ENCODE results near the gene DBNL.

Gene DBNL

DNA sequence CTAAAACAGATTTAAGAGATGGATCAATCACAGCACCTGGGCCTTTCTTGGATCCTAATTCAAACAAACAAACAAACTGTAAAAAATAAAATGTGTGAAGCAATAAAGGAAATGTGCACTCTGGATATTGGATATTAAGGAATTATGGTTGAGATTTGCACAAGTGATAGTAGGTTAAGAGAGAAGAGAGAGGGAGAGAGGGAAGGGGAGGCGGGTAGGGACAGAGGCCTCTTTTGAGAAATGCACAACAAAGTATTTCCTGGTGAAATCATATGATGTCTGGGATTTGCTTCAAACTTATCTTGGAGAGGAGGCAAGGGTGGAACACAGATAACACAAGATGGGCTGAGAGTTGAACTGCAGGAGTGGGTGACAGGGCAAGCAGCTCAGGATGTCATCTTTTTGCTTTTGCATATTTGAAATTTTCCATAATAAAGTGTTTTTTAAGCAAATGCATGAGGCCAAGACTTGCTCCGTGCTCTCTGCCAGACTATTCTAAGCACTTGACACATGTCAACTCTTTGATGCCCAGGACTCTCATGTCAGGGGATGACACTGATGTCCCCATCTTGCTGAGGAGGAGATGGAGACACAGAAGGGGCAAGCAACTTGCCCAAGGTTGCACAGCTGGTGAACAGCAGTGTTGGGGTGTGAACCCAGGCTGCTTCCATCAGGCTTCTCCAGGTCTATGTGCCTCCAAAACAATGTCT, 50.5 kb downstream of the DBNL start:
- no peaks in the 10 kb centered on the region for H3K36me3 ChIP-seq (ENCODE audit: insufficient read depth, low read length)
- H3K27me3 ChIP-seq (ENCODE audit: insufficient read depth, low read length), result no peaks in the 10 kb centered on the region
- no peak overlapping the region for H3K27ac ChIP-seq (ENCODE audit: low read depth, low read length)
- no peak overlapping the region for H2AFZ ChIP-seq (ENCODE audit: low read length, unreplicated experiment)
- no peaks in the 10 kb centered on the region for H3K4me1 ChIP-seq (ENCODE audit: control insufficient read depth, insufficient read depth, low read length, unreplicated experiment)
- H3K4me3 ChIP-seq (ENCODE audit: low read depth, low read length), result no peak overlapping the region
- H3K79me2 ChIP-seq (ENCODE audit: control insufficient read depth, insufficient read depth, low read length, unreplicated experiment), result no peaks in the 10 kb centered on the region

DNA sequence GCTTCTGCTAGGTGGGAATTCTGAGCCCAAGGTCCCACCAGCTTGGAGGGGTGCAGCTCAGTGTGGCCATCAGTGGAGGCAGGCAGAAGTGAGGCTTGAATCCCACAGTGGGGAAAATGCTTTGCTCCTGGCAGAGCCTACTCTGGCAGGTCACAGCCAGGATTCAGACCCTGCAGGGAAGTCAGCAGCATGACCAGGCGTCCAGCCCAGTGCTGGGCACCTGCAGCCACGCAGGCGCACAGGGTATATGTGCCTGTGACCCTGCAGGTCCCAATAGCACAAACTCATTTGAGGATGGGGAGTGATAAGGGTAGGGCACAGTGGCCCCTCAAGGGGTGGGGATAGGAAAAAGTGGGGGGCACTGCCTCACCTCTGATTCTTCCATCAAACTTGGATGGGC, 51.3 kb downstream of the DBNL start:
- Histone ChIP-seq H2AFZ (ENCODE audit: low read length, unreplicated experiment) (no peak overlapping the region), H3K4me1 (ENCODE audit: control insufficient read depth, insufficient read depth, low read length, unreplicated experiment) (peaks cover 7% of the 10 kb centered on the region), H3K4me3 (ENCODE audit: low read depth, low read length) (no peak overlapping the region), H3K27ac (ENCODE audit: low read depth, low read length) (no peak overlapping the region), H3K27me3 (ENCODE audit: insufficient read depth, low read length) (no peaks in the 10 kb centered on the region), H3K36me3 (ENCODE audit: insufficient read depth, low read length) (no peaks in the 10 kb centered on the region), H3K79me2 (ENCODE audit: control insufficient read depth, insufficient read depth, low read length, unreplicated experiment) (no peaks in the 10 kb centered on the region)

DNA sequence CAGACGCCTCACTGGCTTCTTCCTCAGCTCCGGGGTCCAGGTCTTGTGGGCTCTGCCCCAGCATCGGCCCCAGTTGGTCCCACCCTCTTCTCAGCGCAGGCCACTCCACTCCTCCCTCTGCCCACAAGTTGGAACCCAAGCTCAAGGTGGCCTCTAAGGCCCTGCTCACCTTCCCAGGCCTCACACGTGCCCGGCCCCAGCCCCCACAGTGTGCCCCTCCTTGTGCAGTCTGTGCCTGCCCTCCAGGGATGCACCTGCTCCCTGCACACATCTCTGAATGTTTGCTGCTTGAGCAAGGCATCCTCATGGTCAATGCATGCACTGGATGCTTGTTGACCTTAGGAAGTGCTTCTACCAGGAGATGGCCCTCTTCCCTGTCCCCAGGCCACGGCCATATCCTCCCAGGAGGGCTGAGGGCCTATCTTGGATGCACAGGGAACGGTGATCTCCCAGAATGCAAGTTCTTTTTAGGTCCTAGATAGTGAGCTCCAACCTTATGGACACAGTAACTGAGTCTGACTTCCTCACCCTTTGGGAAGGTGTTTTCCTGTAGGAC, 51.9 kb downstream of the DBNL start:
- no peak overlapping the region for H2AFZ ChIP-seq (ENCODE audit: low read length, unreplicated experiment)
- H3K4me1 ChIP-seq (ENCODE audit: control insufficient read depth, insufficient read depth, low read length, unreplicated experiment), result peaks cover 9% of the 10 kb centered on the region
- no peak overlapping the region for H3K4me3 ChIP-seq (ENCODE audit: low read depth, low read length)
- H3K79me2 ChIP-seq (ENCODE audit: control insufficient read depth, insufficient read depth, low read length, unreplicated experiment), result no peaks in the 10 kb centered on the region
- no peak overlapping the region for H3K27ac ChIP-seq (ENCODE audit: low read depth, low read length)
- H3K36me3 ChIP-seq (ENCODE audit: insufficient read depth, low read length), result no peaks in the 10 kb centered on the region
- no peaks in the 10 kb centered on the region for H3K27me3 ChIP-seq (ENCODE audit: insufficient read depth, low read length)

DNA sequence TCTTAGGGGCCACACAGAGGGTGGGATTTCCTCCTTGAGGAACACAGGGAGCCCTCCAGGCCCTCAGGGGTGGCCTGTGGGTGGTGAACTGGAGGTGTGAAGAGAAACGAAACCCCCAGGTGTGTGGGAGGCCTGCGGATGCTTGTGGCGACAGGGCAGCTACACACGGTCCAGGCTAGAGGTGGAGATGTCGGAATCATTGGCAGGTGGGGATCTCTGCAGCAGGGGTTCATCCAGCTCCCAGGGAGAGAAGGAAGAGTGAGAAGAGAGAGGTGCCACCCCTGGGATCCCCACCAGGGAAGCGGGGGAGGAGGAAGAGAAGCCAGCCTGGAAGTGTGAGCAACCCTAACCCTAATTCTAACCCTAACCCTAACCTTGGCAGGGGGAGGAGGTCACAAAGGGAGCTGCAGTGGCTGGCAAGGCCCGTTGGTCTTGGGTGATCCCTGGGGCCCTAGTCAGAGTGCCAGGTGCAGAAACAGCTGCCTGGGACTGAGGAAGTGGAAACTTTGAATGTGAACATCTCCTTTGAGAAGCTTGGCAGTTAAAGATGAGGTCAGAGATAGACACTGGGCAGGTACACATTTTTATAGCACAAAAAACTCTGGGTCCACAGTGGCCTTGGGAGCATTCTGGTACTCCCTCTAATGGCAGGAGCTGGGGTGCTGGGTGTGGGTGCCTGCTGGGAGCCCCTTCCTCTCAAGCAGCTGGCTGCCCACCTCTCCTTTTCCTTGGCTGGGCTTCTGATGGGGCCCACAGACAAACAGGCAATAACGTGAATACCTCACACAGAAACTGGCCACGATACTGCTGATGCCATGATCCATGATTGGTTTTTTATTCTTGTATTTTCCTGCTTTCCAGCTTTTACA, 52.8 kb downstream of the DBNL start:
- Histone ChIP-seq H3K27me3 (ENCODE audit: insufficient read depth, low read length) (no peaks in the 10 kb centered on the region), H3K4me3 (ENCODE audit: low read depth, low read length) (no peak overlapping the region), H3K79me2 (ENCODE audit: control insufficient read depth, insufficient read depth, low read length, unreplicated experiment) (no peaks in the 10 kb centered on the region), H3K27ac (ENCODE audit: low read depth, low read length) (no peak overlapping the region), H2AFZ (ENCODE audit: low read length, unreplicated experiment) (no peak overlapping the region), H3K4me1 (ENCODE audit: control insufficient read depth, insufficient read depth, low read length, unreplicated experiment) (peaks cover 15% of the 10 kb centered on the region), H3K36me3 (ENCODE audit: insufficient read depth, low read length) (no peaks in the 10 kb centered on the region)

DNA sequence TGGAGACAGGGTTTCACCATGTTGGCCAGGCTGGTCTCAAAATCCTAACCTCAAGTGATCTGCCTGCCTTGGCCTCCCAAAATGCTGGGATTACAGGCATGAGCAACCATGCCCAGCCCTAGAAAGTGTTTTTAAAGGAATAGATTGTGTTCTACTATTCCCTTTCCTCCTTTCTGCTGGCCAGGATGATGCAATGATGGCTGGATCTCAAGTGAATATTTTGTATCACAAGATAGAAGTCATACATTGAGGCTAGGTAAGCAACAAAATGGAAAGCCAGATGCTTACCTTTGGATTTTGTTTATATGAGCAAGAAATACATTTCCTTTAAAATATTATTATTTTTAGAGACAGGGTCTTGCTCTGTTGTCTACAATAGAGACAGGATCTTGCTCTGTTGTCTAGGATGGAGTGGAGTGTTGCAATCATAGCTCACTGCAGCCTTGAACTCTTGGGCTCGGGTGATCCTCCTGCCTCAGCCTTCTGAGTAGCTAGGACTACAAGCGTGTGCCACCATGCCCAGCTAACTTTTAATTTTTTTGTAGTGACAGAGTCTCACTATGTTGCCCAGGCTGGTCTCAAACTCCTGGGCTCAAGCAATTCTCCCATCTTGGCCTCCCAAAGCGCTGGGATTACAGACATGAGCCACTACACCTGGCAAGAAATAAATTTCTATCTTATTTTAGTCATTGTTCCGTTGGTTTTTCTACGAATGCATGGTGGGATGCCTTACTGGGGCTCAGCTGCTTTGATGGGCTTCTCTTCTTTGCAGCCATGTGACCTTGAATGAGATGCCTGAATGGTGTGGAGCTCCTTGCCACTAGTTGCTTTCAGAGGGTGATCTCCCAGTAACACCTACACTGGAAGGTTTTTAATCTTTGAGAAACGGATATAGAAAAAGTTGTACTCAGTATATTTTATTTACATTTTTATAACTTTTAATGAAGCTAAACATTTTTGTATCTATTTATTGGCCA, 53.9 kb downstream of the DBNL start:
- H3K4me3 ChIP-seq (ENCODE audit: low read depth, low read length), result no peak overlapping the region
- no peaks in the 10 kb centered on the region for H3K36me3 ChIP-seq (ENCODE audit: insufficient read depth, low read length)
- no peak overlapping the region for H2AFZ ChIP-seq (ENCODE audit: low read length, unreplicated experiment)
- H3K79me2 ChIP-seq (ENCODE audit: control insufficient read depth, insufficient read depth, low read length, unreplicated experiment), result no peaks in the 10 kb centered on the region
- peaks cover 24% of the 10 kb centered on the region for H3K4me1 ChIP-seq (ENCODE audit: control insufficient read depth, insufficient read depth, low read length, unreplicated experiment)
- no peak overlapping the region for H3K27ac ChIP-seq (ENCODE audit: low read depth, low read length)
- no peaks in the 10 kb centered on the region for H3K27me3 ChIP-seq (ENCODE audit: insufficient read depth, low read length)

DNA sequence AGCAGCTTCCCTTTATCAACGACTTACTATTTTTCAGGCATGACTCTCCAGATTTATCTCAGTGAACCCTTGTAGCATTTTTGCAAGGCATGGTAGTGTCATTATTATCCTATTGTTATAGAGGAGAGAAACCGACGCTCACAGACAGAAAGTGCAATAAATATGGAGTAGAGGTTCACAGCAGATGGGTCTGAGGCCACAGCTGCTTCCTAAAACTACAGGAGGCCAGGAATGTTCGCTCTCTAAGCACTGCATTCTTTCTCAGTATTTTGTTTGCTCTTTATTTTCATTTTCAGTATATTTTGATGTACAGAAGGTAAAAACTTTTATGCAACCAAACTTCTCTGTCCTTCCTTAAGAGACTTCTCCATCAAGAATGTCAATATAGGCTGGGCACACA, 55.2 kb downstream of the DBNL start:
- no peaks in the 10 kb centered on the region for H3K27me3 ChIP-seq (ENCODE audit: insufficient read depth, low read length)
- peaks cover 24% of the 10 kb centered on the region for H3K4me1 ChIP-seq (ENCODE audit: control insufficient read depth, insufficient read depth, low read length, unreplicated experiment)
- no peak overlapping the region for H2AFZ ChIP-seq (ENCODE audit: low read length, unreplicated experiment)
- H3K79me2 ChIP-seq (ENCODE audit: control insufficient read depth, insufficient read depth, low read length, unreplicated experiment), result no peaks in the 10 kb centered on the region
- H3K36me3 ChIP-seq (ENCODE audit: insufficient read depth, low read length), result no peaks in the 10 kb centered on the region
- H3K27ac ChIP-seq (ENCODE audit: low read depth, low read length), result no peak overlapping the region
- H3K4me3 ChIP-seq (ENCODE audit: low read depth, low read length), result no peak overlapping the region

DNA sequence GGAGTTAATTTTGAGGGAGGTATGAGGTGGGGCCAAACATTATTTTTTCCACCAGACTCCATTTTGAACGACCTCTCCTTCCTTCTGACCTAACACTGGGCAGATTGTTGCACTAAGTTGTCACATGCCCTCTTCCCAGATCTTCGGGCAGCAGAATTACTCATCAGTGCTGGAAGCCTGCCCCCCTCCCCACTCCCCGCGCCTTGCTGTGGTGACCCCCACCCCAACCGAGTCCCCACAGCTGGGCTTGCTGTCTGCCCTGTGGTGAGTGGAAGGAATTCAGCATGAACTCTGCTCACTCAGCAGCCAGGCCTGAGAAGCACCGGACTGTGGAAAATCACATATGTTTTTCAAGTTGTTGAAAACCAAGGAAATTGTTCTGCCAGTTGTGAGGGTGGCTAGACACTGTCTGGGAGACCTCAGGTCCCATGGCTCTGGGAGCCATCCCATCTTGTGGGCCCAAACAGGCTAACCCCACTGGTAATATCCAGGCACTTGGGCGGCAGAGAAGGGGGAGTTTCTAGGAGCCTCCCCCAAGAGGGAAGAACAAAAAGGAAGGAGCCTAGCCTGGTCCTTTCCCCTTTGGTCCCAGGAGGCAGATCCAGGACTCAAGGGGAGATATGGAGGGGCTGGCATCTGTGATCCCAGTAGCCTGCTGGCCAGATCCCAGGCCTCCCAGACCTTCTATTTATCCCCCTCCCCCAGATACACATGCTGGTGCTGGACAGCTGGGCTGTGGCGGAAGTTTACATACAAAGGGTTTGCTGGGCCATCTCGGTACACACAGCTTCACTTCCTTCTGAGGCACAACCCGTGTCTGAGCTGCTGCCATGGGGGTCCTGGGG, 56.2 kb downstream of the DBNL start:
- Histone ChIP-seq H3K27ac (ENCODE audit: low read depth, low read length) (peak overlapping the region; percentile 77), H3K4me1 (ENCODE audit: control insufficient read depth, insufficient read depth, low read length, unreplicated experiment) (peaks cover 34% of the 10 kb centered on the region), H3K36me3 (ENCODE audit: insufficient read depth, low read length) (no peaks in the 10 kb centered on the region), H3K27me3 (ENCODE audit: insufficient read depth, low read length) (no peaks in the 10 kb centered on the region), H3K79me2 (ENCODE audit: control insufficient read depth, insufficient read depth, low read length, unreplicated experiment) (peaks cover 3% of the 10 kb centered on the region), H3K4me3 (ENCODE audit: low read depth, low read length) (no peak overlapping the region), H2AFZ (ENCODE audit: low read length, unreplicated experiment) (peak overlapping the region; percentile 95)

DNA sequence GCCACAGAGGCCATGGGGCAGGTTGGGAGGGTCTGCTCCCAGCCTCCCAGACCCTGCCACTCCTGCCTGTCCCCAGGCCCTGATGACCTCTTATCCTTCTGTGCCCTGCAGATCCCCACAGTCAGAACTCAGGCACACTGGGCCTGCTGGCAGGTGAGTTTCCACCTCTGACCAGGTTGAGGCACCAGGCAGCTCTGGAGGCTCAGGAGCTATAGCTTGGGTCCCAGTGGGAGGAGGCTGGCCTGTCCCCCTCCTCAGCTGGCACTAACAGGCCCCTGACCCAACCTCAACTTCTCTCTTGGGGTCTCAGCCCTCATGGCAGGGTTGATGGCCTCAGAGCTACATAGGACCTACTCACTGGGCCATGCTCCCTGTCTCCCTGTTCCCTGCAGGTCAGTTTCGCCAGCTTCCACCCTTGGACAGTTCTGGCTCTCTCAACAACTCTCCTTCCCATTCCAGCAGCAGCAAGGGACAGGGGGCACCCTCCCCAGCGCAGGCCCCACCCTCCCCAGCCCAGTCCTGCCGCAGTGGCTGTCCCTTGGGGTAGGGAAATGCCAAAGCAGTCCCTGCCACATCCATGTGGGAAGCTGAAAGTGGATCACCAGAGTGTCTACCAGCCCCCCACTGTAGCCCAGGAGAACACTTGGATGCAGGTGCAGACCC, 56.9 kb downstream of the DBNL start:
- no peak overlapping the region for H2AFZ ChIP-seq (ENCODE audit: low read length, unreplicated experiment)
- peaks cover 42% of the 10 kb centered on the region for H3K4me1 ChIP-seq (ENCODE audit: control insufficient read depth, insufficient read depth, low read length, unreplicated experiment)
- H3K4me3 ChIP-seq (ENCODE audit: low read depth, low read length), result no peak overlapping the region
- H3K27ac ChIP-seq (ENCODE audit: low read depth, low read length), result peak overlapping the region; percentile 77
- no peaks in the 10 kb centered on the region for H3K27me3 ChIP-seq (ENCODE audit: insufficient read depth, low read length)
- peaks cover 7% of the 10 kb centered on the region for H3K79me2 ChIP-seq (ENCODE audit: control insufficient read depth, insufficient read depth, low read length, unreplicated experiment)
- no peaks in the 10 kb centered on the region for H3K36me3 ChIP-seq (ENCODE audit: insufficient read depth, low read length)

DNA sequence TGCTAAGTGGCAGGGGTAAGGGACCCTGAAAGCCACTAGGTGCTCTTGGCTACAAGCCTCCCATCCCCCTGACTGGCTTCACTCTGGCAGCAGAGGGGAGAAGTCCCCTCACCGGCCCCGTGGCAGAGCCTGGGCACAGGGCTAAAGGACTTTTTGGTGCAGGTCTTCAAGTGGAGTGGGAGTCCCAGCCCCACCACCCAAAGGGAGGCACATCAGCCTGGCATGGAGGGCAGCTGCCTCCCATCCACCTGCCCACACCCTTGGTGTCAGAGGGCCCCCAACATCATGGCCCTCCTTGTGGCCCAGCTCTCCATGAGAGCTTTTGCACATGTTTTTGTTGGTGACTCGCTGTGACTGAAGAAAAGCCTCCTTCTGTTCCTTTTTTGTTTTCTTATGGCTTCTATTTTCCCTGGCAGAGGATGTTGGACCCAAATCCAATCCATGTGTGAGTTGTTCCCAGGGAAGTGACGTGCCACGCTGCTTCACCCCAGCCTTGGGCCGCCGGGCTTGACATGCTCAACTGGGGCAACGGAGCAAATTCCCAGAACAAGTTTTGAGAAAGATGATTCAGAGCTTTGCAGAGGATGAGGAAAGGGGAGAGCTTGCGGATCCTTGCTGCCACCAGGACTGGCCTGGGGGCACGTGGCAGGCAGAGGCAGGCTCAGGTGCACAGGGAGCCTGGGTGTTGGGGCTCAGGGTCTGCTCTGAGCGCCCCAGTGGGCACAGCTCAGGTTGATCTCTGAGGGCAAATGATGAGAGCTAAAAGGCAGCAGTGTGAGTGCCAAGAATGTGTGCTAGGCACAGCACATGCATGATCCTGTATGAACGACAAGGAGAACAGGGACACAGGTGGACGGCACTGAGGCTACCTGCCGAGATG, 57.7 kb downstream of the DBNL start:
- no peaks in the 10 kb centered on the region for H3K36me3 ChIP-seq (ENCODE audit: insufficient read depth, low read length)
- peak overlapping the region; percentile 77 for H3K27ac ChIP-seq (ENCODE audit: low read depth, low read length)
- no peak overlapping the region for H3K4me3 ChIP-seq (ENCODE audit: low read depth, low read length)
- H3K4me1 ChIP-seq (ENCODE audit: control insufficient read depth, insufficient read depth, low read length, unreplicated experiment), result peaks cover 46% of the 10 kb centered on the region
- H3K27me3 ChIP-seq (ENCODE audit: insufficient read depth, low read length), result no peaks in the 10 kb centered on the region
- peaks cover 11% of the 10 kb centered on the region for H3K79me2 ChIP-seq (ENCODE audit: control insufficient read depth, insufficient read depth, low read length, unreplicated experiment)
- no peak overlapping the region for H2AFZ ChIP-seq (ENCODE audit: low read length, unreplicated experiment)
